Esophagus muscularis mucosa (tissue), 4 donors: ENCODE data around the gene CDK4. TPM values are rescaled to one million over a fixed set of nuclear protein-coding genes. Genes with fewer than 3 reads are reported as not detected.
A peak's percentile ranks its signal among the peaks of the same experiment; 100 is the strongest.

ENCODE experiments used
- DNase-seq: peaks from one replicate; pipeline ENCODE4 v3.0.0-alpha.2; 2017; ENCODE audit errors: extremely low spot score
- H3K27ac ChIP-seq, 4 donors: fragments of 200-600 bp; sonication (generic); replicated peaks in 1 of 4; 1 replicate in 3 of 4; 2 replicates in 1 of 4; pipeline ENCODE4 v1.5.1; 2016 to 2019; ENCODE audit warnings: mild to moderate bottlenecking in 1 of 4
- H3K27me3 ChIP-seq, 4 donors: fragments of 200-600 bp; sonication (generic); one replicate each; pipeline versions ENCODE4 v1.5.1 to v1.6.0; 2016 to 2019
- H3K36me3 ChIP-seq, 4 donors: fragments of 200-600 bp; sonication (generic); one replicate each; pipeline ENCODE4 v1.5.1; 2016 to 2019
- H3K4me1 ChIP-seq, 4 donors: fragments of 200-600 bp; sonication (generic); one replicate each; pipeline ENCODE4 v1.5.1; 2016 to 2019
- H3K4me3 ChIP-seq, 4 donors: fragments of 200-600 bp; sonication (generic); 1 replicate in 2 of 4; 2 replicates in 2 of 4; pipeline ENCODE4 v1.5.1; 2016 to 2019; ENCODE audit warnings: mild to moderate bottlenecking in 4 of 4, moderate library complexity in 1 of 4
- H3K9me3 ChIP-seq, 4 donors: fragments of 200-600 bp; sonication (generic); 1 replicate in 3 of 4; 2 replicates in 1 of 4; pipeline ENCODE4 v1.5.1; 2016 to 2019
- CTCF ChIP-seq, 3 experiments: fragments of 200-600 bp in 2 of 3; fragments of 450-650 bp in 1 of 3; sonication (generic) in 2 of 3; IDR thresholded peaks; one replicate each; pipeline ENCODE4 v1.5.1; 2017 to 2019; ENCODE audit warnings: antibody characterized with exemption in 3 of 3, mild to moderate bottlenecking in 2 of 3, moderate library complexity in 1 of 3
- EP300 ChIP-seq: sonication (generic); formaldehyde crosslinking; IDR thresholded peaks from one replicate; pipeline ENCODE4 v1.6.1; 2017; ENCODE audit warnings: antibody characterized with exemption
- POLR2A ChIP-seq: fragments of 450-650 bp; IDR thresholded peaks from one replicate; pipeline ENCODE4 v1.6.1; 2017; ENCODE audit warnings: antibody characterized with exemption, moderate library complexity, mild to moderate bottlenecking, low read depth
- POLR2AphosphoS5 ChIP-seq, 2 donors: sonication (generic); formaldehyde crosslinking; IDR thresholded peaks; one replicate each; pipeline ENCODE4 v1.6.1; 2017; ENCODE audit warnings: antibody characterized with exemption in 2 of 2
- WGBS: methylation state at CpG from one replicate; pipeline ENCODE4 v1.1.5; 2018; 5-methylcytosine and 5-hydroxymethylcytosine counted together
- intact Hi-C: fragments of 100-400 bp; cut with DNase I; formaldehyde crosslinking; loops from one replicate; pipeline ENCODE4 v1.15.1; 2023
- total RNA-seq, 4 donors: library from RNA; depleted of rRNA; stranded (reverse); fragments of >200 nt; gene quantifications; one replicate each; pipeline versions ENCODE4 v1.1.0 to v1.2.1, GENCODE V29; 2016

Gene CDK4
- total RNA-seq, 4 donors from 2014 or later, result 43.6 to 85.7 (median 71.3) TPM

- TF ChIP-seq CTCF (IDR thresholded peaks at IDR 0.05) (peak in 1 of 3 experiments; percentile 42), POLR2AphosphoS5 (IDR thresholded peaks at IDR 0.05) (peak; percentile 80 to 86), EP300 (no peak)
- Histone ChIP-seq H3K36me3 (peaks cover 0 to 43% (median 23%) of the 10 kb centered on the region in 4 donors), H3K9me3 (no peaks in the 10 kb centered on the region), H3K27ac (peak within 1 kb of the TSS; percentile 90 to 95 (median 94)), H3K4me3 (peak within 1 kb of the TSS; percentile 70 to 82 (median 76)), H3K27me3 (peaks cover 0 to under 1% (median 0%) of the 10 kb centered on the region in 4 donors), H3K4me1 (peaks cover 14 to 32% (median 23%) of the 10 kb centered on the region in 4 donors)
- intact Hi-C loops, result no loop called here
- WGBS, result 0% methylated on average over 17 of the region's 28 CpGs
- DNase-seq, result peak; percentile 98
Measured at GRCh38 chr12:57771873-57772428, 19.8 kb upstream of the CDK4 start, which contains the start of gene METTL1. Gene METTL1, minus strand, starts transcription at chr12:57772105. Its CDS starts 22 bp downstream, at chr12:57772083.

- Histone ChIP-seq H3K9me3 (no peaks in the 10 kb centered on the region), H3K4me1 (peaks cover 20 to 38% (median 29%) of the 10 kb centered on the region in 4 donors), H3K27ac (peak overlapping the region; percentile 90 to 95 (median 94)), H3K27me3 (peaks cover 0 to 6% (median 0%) of the 10 kb centered on the region in 4 donors), H3K4me3 (peak overlapping the region; percentile 70 to 82 (median 76)), H3K36me3 (peaks cover 0 to 43% (median 23%) of the 10 kb centered on the region in 4 donors)
- peak; percentile 98 for DNase-seq
- TF ChIP-seq POLR2AphosphoS5 (IDR thresholded peaks at IDR 0.05), result no peak
- TF ChIP-seq CTCF (IDR thresholded peaks at IDR 0.05), result no peak
- TF ChIP-seq EP300, result no peak
- TF ChIP-seq POLR2A, result no peak
- WGBS, result 7% methylated on average over 16 of the region's 16 CpGs
- intact Hi-C loops, result no loop called here
Measured at GRCh38 chr12:57771236-57771872, 19.2 kb upstream of the CDK4 start.

- H3K4me1 ChIP-seq, result peaks cover 26 to 45% (median 35%) of the 10 kb centered on the region in 4 donors
- DNase-seq, result no peak
- TF ChIP-seq POLR2AphosphoS5 (IDR thresholded peaks at IDR 0.05) (no peak), EP300 (no peak), CTCF (IDR thresholded peaks at IDR 0.05) (no peak), POLR2A (no peak)
- peak overlapping the region in 3 of 4 donors; percentile 90 to 95 (median 93) for H3K27ac ChIP-seq
- peaks cover 0 to 12% (median 4%) of the 10 kb centered on the region in 4 donors for H3K27me3 ChIP-seq
- no peak overlapping the region for H3K4me3 ChIP-seq
- peaks cover 0 to 36% (median 23%) of the 10 kb centered on the region in 4 donors for H3K36me3 ChIP-seq
- H3K9me3 ChIP-seq, result no peaks in the 10 kb centered on the region
- intact Hi-C loops, result no loop called here
- WGBS, result 98% methylated on average over 4 of the region's 4 CpGs
Measured at GRCh38 chr12:57770734-57771133, 18.6 kb upstream of the CDK4 start.

- intact Hi-C loops, result no loop called here
- no peak for DNase-seq
- H3K4me1 ChIP-seq, result peaks cover 37 to 56% (median 47%) of the 10 kb centered on the region in 4 donors
- H3K27me3 ChIP-seq, result peaks cover 0 to 24% (median 15%) of the 10 kb centered on the region in 4 donors
- TF ChIP-seq EP300 (no peak), POLR2A (no peak), CTCF (IDR thresholded peaks at IDR 0.05) (no peak), POLR2AphosphoS5 (IDR thresholded peaks at IDR 0.05) (no peak)
- no peaks in the 10 kb centered on the region for H3K9me3 ChIP-seq
- WGBS, result 93% methylated on average over 11 of the region's 11 CpGs
- no peak overlapping the region for H3K27ac ChIP-seq
- no peak overlapping the region for H3K4me3 ChIP-seq
- peaks cover 0 to 28% (median 21%) of the 10 kb centered on the region in 4 donors for H3K36me3 ChIP-seq
Measured at GRCh38 chr12:57769594-57769993, 17.5 kb upstream of the CDK4 start.
